ENCODE results near the gene PAFAH1B1.

PAFAH1B1 gene

GRCh38 chr17:2706911-2707510 lies 113.6 kb downstream of the PAFAH1B1 start:
- H3F3A ChIP-seq (ENCODE audit: control insufficient read depth, insufficient read depth), result no peaks in the 10 kb centered on the region
- TF ChIP-seq CTCF (IDR thresholded peaks at IDR 0.05; ENCODE audit: low read depth, low read length, poor library complexity, severe bottlenecking), result no peak
- no peak for TF ChIP-seq EZH2phosphoT487 (IDR thresholded peaks at IDR 0.05; ENCODE audit: borderline replicate concordance, low read length)
- peaks cover 88% of the 10 kb centered on the region for H3K79me2 ChIP-seq (ENCODE audit: control insufficient read depth, low read length)
- H3K36me3 ChIP-seq (ENCODE audit: control insufficient read depth, low read length), result peaks cover 73% of the 10 kb centered on the region
- H3K4me2 ChIP-seq (ENCODE audit: low read length), result no peak overlapping the region
- peaks cover 29% of the 10 kb centered on the region for H4K20me1 ChIP-seq (ENCODE audit: control insufficient read depth, insufficient read depth, low read depth, low read length)
- no peaks in the 10 kb centered on the region for H3K27me3 ChIP-seq (ENCODE audit: control insufficient read depth, low read length)
- H3K9me3 ChIP-seq (ENCODE audit: control insufficient read depth, insufficient read depth, low read length), result no peaks in the 10 kb centered on the region
- H3K4me3 ChIP-seq (ENCODE audit: low read length), result no peak overlapping the region
- no peak overlapping the region for H3K27ac ChIP-seq (ENCODE audit: low read depth, low read length)
- H3K4me1 ChIP-seq (ENCODE audit: control insufficient read depth, low read length), result peaks cover 23% of the 10 kb centered on the region
- H3K9me2 ChIP-seq (replicated peaks; ENCODE audit: control insufficient read depth, low read length), result no peaks in the 10 kb centered on the region

- H4K20me1 ChIP-seq (ENCODE audit: control insufficient read depth, insufficient read depth, low read depth, low read length), result peaks cover 29% of the 10 kb centered on the region
- peaks cover 95% of the 10 kb centered on the region for H3K79me2 ChIP-seq (ENCODE audit: control insufficient read depth, low read length)
- no peak overlapping the region for H3K27ac ChIP-seq (ENCODE audit: low read depth, low read length)
- TF ChIP-seq CTCF (IDR thresholded peaks at IDR 0.05; ENCODE audit: low read depth, low read length, poor library complexity, severe bottlenecking), result peak; percentile 59
- TF ChIP-seq EZH2phosphoT487 (IDR thresholded peaks at IDR 0.05; ENCODE audit: borderline replicate concordance, low read length), result no peak
- H3K27me3 ChIP-seq (ENCODE audit: control insufficient read depth, low read length), result no peaks in the 10 kb centered on the region
- H3K4me1 ChIP-seq (ENCODE audit: control insufficient read depth, low read length), result peaks cover 31% of the 10 kb centered on the region
- no peaks in the 10 kb centered on the region for H3F3A ChIP-seq (ENCODE audit: control insufficient read depth, insufficient read depth)
- peak overlapping the region; percentile 100; the same call in 1 of the 2 replicates for H3K4me2 ChIP-seq (ENCODE audit: low read length)
- peaks cover 64% of the 10 kb centered on the region for H3K36me3 ChIP-seq (ENCODE audit: control insufficient read depth, low read length)
- no peaks in the 10 kb centered on the region for H3K9me3 ChIP-seq (ENCODE audit: control insufficient read depth, insufficient read depth, low read length)
- no peak overlapping the region; the same call in 1 of the 2 replicates for H3K4me3 ChIP-seq (ENCODE audit: low read length)
- no peaks in the 10 kb centered on the region for H3K9me2 ChIP-seq (replicated peaks; ENCODE audit: control insufficient read depth, low read length)
These were observed 114.5 kb downstream of the PAFAH1B1 start for GRCh38 chr17:2707721-2708584.

GRCh38 chr17:2708585-2709182 lies 115.2 kb downstream of the PAFAH1B1 start:
- Histone ChIP-seq H3K9me2 (replicated peaks; ENCODE audit: control insufficient read depth, low read length) (no peaks in the 10 kb centered on the region), H4K20me1 (ENCODE audit: control insufficient read depth, insufficient read depth, low read depth, low read length) (peaks cover 29% of the 10 kb centered on the region), H3K4me1 (ENCODE audit: control insufficient read depth, low read length) (peaks cover 33% of the 10 kb centered on the region), H3K4me2 (ENCODE audit: low read length) (peak overlapping the region; percentile 100), H3K9me3 (ENCODE audit: control insufficient read depth, insufficient read depth, low read length) (no peaks in the 10 kb centered on the region), H3K79me2 (ENCODE audit: control insufficient read depth, low read length) (peaks cover 94% of the 10 kb centered on the region), H3F3A (ENCODE audit: control insufficient read depth, insufficient read depth) (no peaks in the 10 kb centered on the region), H3K36me3 (ENCODE audit: control insufficient read depth, low read length) (peaks cover 56% of the 10 kb centered on the region), H3K27ac (ENCODE audit: low read depth, low read length) (no peak overlapping the region), H3K27me3 (ENCODE audit: control insufficient read depth, low read length) (no peaks in the 10 kb centered on the region), H3K4me3 (ENCODE audit: low read length) (peak overlapping the region; percentile 95)
- TF ChIP-seq EZH2phosphoT487 (IDR thresholded peaks at IDR 0.05; ENCODE audit: borderline replicate concordance, low read length) (no peak), CTCF (IDR thresholded peaks at IDR 0.05; ENCODE audit: low read depth, low read length, poor library complexity, severe bottlenecking) (no peak)

All from DOHH2 (cell line).